Measurements from ENCODE around the gene COL19A1. TPM values are rescaled to one million over a fixed set of nuclear protein-coding genes. Genes with fewer than 3 reads are reported as not detected.

The COL19A1 gene
- total and polyA plus RNA-seq, 2 of the 13 experiments (the other 11 are each of a cell fraction or from before 2014, with no cell fraction given): not detected

DNA sequence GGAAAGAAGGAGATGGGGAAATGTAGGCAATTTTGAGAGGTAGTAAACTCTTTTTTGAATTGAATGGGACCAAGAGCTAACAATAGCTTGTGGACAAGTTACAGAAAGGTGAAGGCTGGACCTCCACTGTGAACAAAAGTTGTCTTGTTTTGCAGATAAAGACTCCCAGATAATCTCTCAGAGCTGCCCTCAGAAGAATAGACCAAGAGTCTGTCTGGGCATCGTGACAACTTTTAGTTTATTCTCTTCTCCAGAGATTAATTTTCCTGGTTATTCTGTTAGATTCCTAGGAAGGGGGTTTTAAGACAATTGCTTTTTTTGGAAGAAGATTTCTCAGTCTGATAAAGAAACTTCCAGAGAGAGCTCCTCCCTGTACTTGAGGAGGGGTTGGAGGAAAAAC is 161.9 kb downstream of the COL19A1 start:
- H2AFZ ChIP-seq (ENCODE audit: low read length): no peak overlapping the region
- no peaks in the 10 kb centered on the region for H3K36me3 ChIP-seq (replicated peaks in 1 of 2; ENCODE audit: control insufficient read depth in 1 of 2, insufficient read depth in 2 of 2, low read length in 2 of 2)
- no peaks in the 10 kb centered on the region for H3K4me1 ChIP-seq (ENCODE audit: insufficient read depth, low read length)
- no peak overlapping the region for H3K9ac ChIP-seq (ENCODE audit: insufficient read depth, low read depth, low read length)
- no peak overlapping the region for H3K4me2 ChIP-seq (ENCODE audit: low read depth, low read length)
- no peaks in the 10 kb centered on the region for H4K20me1 ChIP-seq (ENCODE audit: insufficient read depth, low read length)
- no peak for FAIRE-seq
- no peak overlapping the region for H3K27ac ChIP-seq (ENCODE audit: extremely low read length, insufficient read depth, low read length)
- intact Hi-C loops (cut with micrococcal nuclease; ENCODE audit: unreplicated experiment): no loop called here
- no peaks in the 10 kb centered on the region for H3K9me3 ChIP-seq (ENCODE audit: low read length)
- DNase-seq (ENCODE audit: low spot score): no peak
- no TSS peak for BruUV-seq (replicated peaks)
- ATAC-seq: no peak
- POLR2A ChIA-PET: no interaction called here
- H3K4me3 ChIP-seq (replicated peaks in 1 of 3; ENCODE audit: insufficient read depth in 1 of 3, low read depth in 2 of 3, low read length in 3 of 3): no peak overlapping the region
- no peaks in the 10 kb centered on the region for H3K79me2 ChIP-seq (ENCODE audit: insufficient read depth, low read length)
- 0% methylated on average over 1 of the region's 1 CpG for WGBS (ENCODE audit: low lambda C conversion rate)
- in situ Hi-C loops (cut with HindIII; ENCODE audit: extremely low pct_ligation_motif_present, low pct_unique_long_range_greater_than_20kb): no loop called here
- H3K27me3 ChIP-seq (ENCODE audit: control insufficient read depth in 1 of 2, insufficient read depth in 2 of 2, low read length in 2 of 2): no peaks in the 10 kb centered on the region
- CTCF ChIA-PET (ENCODE audit: low intra/inter-chr PET ratio, low total read pairs): no interaction called here
- TF ChIP-seq RBM39 (IDR thresholded peaks at IDR 0.05; ENCODE audit: low read depth, low read length, poor library complexity, severe bottlenecking): no peak
- TF ChIP-seq ZNF460 (CRISPR knock-in tag; IDR thresholded peaks at IDR 0.05; ENCODE audit: borderline replicate concordance): no peak
- TF ChIP-seq ZBTB40 (IDR thresholded peaks at IDR 0.05): no peak
- TF ChIP-seq ZBTB40 (CRISPR knock-in tag; IDR thresholded peaks at IDR 0.05): no peak
- no peak for TF ChIP-seq HMGXB3 (CRISPR knock-in tag; IDR thresholded peaks at IDR 0.05; ENCODE audit: borderline replicate concordance)
- no peak for TF ChIP-seq MLXIP (CRISPR knock-in tag; IDR thresholded peaks at IDR 0.05; ENCODE audit: borderline replicate concordance)
